Esophagus squamous epithelium (tissue), 4 donors: ENCODE measurements around the gene ZNF507.

Experiments
- CTCF ChIP-seq, 6 experiments: fragments of 450-650 bp in 4 of 6; fragments of 200-600 bp in 2 of 6; sonication (generic) in 2 of 6; IDR thresholded peaks; one replicate each; pipeline ENCODE4 v1.5.1; 2016 to 2019; ENCODE audit warnings: antibody characterized with exemption in 6 of 6, mild to moderate bottlenecking in 4 of 6, moderate library complexity in 4 of 6
- POLR2A ChIP-seq, 4 donors: fragments of 450-650 bp; IDR thresholded peaks; one replicate each; pipeline ENCODE4 v1.6.1; 2017; ENCODE audit warnings: antibody characterized with exemption in 4 of 4, mild to moderate bottlenecking in 4 of 4, moderate library complexity in 3 of 4

- TF ChIP-seq POLR2A (IDR thresholded peaks at IDR 0.05) = no peak
- TF ChIP-seq CTCF (IDR thresholded peaks at IDR 0.05) = no peak
These were observed 59.0 kb downstream of the ZNF507 start for GRCh38 chr19:32404213-32404932.
